ENCODE data around the gene FBN2.
"Not testable (repeated sequence)": the region's sequence is repeated elsewhere in the genome, so short reads cannot be mapped to it uniquely, and the experiment has no call there.

FBN2 gene

GRCh38 chr5:128355961-128356360 lies 182.1 kb downstream of the FBN2 start:
- no peak for DNase-seq

- DNase-seq = no peak
Observed at GRCh38 chr5:128353441-128354107, 184.5 kb downstream of the FBN2 start.

- DNase-seq = no peak
Observed at GRCh38 chr5:128350705-128351104, 187.3 kb downstream of the FBN2 start.

- no peak for DNase-seq
Observed at GRCh38 chr5:128349044-128349858, 188.8 kb downstream of the FBN2 start.

- DNase-seq = no peak
Observed at GRCh38 chr5:128346038-128346437, 192.0 kb downstream of the FBN2 start.

- no peak for DNase-seq
Observed at GRCh38 chr5:128345247-128345646, 192.8 kb downstream of the FBN2 start.

- DNase-seq = no peak
Observed at GRCh38 chr5:128343168-128343567, 194.9 kb downstream of the FBN2 start.

GRCh38 chr5:128341056-128341455 lies 197.0 kb downstream of the FBN2 start:
- DNase-seq = no peak

GRCh38 chr5:128340648-128341047 lies 197.4 kb downstream of the FBN2 start:
- no peak for DNase-seq

GRCh38 chr5:128339585-128339984 lies 198.5 kb downstream of the FBN2 start:
- no peak for DNase-seq

GRCh38 chr5:128338649-128339048 lies 199.4 kb downstream of the FBN2 start:
- DNase-seq = no peak

- no peak for DNase-seq
Observed at GRCh38 chr5:128335339-128335738, 202.7 kb downstream of the FBN2 start.

- no peak for DNase-seq
Observed at GRCh38 chr5:128334010-128334716, 203.9 kb downstream of the FBN2 start.

- DNase-seq = no peak
Observed at GRCh38 chr5:128331261-128331660, 206.8 kb downstream of the FBN2 start.

- DNase-seq = no peak
Observed at GRCh38 chr5:128329386-128329939, 208.6 kb downstream of the FBN2 start.

- DNase-seq = no peak
Observed at GRCh38 chr5:128328446-128328845, 209.6 kb downstream of the FBN2 start.

- no peak for DNase-seq
Observed at GRCh38 chr5:128328007-128328406, 210.0 kb downstream of the FBN2 start.

GRCh38 chr5:128321418-128321817 lies 216.6 kb downstream of the FBN2 start:
- not testable (repeated sequence) for DNase-seq

GRCh38 chr5:128318691-128319090 lies 219.4 kb downstream of the FBN2 start:
- DNase-seq = no peak

GRCh38 chr5:128317481-128317880 lies 220.6 kb downstream of the FBN2 start:
- DNase-seq = no peak

- DNase-seq = no peak
Observed at GRCh38 chr5:128315671-128316070, 222.4 kb downstream of the FBN2 start.

GRCh38 chr5:128305341-128305740 lies 232.7 kb downstream of the FBN2 start:
- no peak for DNase-seq

GRCh38 chr5:128304791-128305190 lies 233.3 kb downstream of the FBN2 start:
- no peak for DNase-seq

Data from fibroblast of skin of abdomen (primary cell).